HepG2 (cell line): ENCODE measurements around the gene CARMIL1. TPM values are rescaled to one million over a fixed set of nuclear protein-coding genes. Genes with fewer than 3 reads are reported as not detected.

Source experiments
- AGO1 ChIP-seq: fragments of 200-400 bp; formaldehyde crosslinking; IDR thresholded peaks from 2 replicates; pipeline ENCODE4 v1.6.1; 2017; ENCODE audit warnings: mild to moderate bottlenecking, low read depth, low read length, moderate library complexity; ENCODE audit not compliant: poor library complexity, severe bottlenecking
- ASH2L ChIP-seq: fragments of 300-600, 200-600 bp; sonication (generic); IDR thresholded peaks from 2 replicates; pipeline ENCODE4 v1.7.0; 2017; ENCODE audit warnings: low read depth, mild to moderate bottlenecking, moderate library complexity, mixed read lengths, low read length; ENCODE audit not compliant: insufficient read length
- EEA1 ChIP-seq: sonication (generic); formaldehyde crosslinking; IDR thresholded peaks from 2 replicates; pipeline ENCODE4 v1.5.1; 2020; ENCODE audit warnings: mild to moderate bottlenecking, missing genetic modification reagents, borderline replicate concordance
- HHEX ChIP-seq: IDR thresholded peaks from 2 replicates; pipeline ENCODE4 v1.6.1; 2016; ENCODE audit warnings: control low read depth
- IKZF4 ChIP-seq: sonication (generic); formaldehyde crosslinking; IDR thresholded peaks from 2 replicates; pipeline ENCODE4 v1.5.1; 2020; ENCODE audit warnings: borderline replicate concordance, mild to moderate bottlenecking, low read depth, missing genetic modification reagents; ENCODE audit errors: not compliant biosample characterization
- JDP2 ChIP-seq: sonication (generic); formaldehyde crosslinking; IDR thresholded peaks from 2 replicates; pipeline ENCODE4 v1.8.1; 2022; ENCODE audit warnings: missing genetic modification reagents, borderline replicate concordance
- KDM3A ChIP-seq: IDR thresholded peaks from 2 replicates; pipeline ENCODE4 v1.6.1; 2018; ENCODE audit warnings: low read depth, missing compliant biosample characterization
- KLF15 ChIP-seq: sonication (generic); formaldehyde crosslinking; IDR thresholded peaks from 2 replicates; pipeline ENCODE4 v1.8.1; 2023; ENCODE audit warnings: borderline replicate concordance, mild to moderate bottlenecking, inconsistent platforms, missing genetic modification reagents, mixed read lengths
- NCOA2 ChIP-seq: sonication (generic); formaldehyde crosslinking; IDR thresholded peaks from 2 replicates; pipeline ENCODE4 v1.8.0; 2022; ENCODE audit warnings: inconsistent platforms
- PHF5A ChIP-seq: IDR thresholded peaks from one replicate; pipeline ENCODE4 v1.6.1; 2018; ENCODE audit warnings: low read depth, missing genetic modification reagents; ENCODE audit not compliant: unreplicated experiment
- REL ChIP-seq: sonication (generic); formaldehyde crosslinking; conservative IDR thresholded peaks from 2 replicates; pipeline ENCODE4 v1.8.0; 2022; ENCODE audit warnings: mild to moderate bottlenecking, missing genetic modification reagents, moderate library complexity
- SMAD3 ChIP-seq: sonication (generic); formaldehyde crosslinking; IDR thresholded peaks from 2 replicates; pipeline ENCODE4 v1.4.0; 2020; ENCODE audit warnings: missing genetic modification reagents
- TEAD2 ChIP-seq: sonication (generic); formaldehyde crosslinking; IDR thresholded peaks from 2 replicates; pipeline ENCODE4 v1.9.0; 2021; ENCODE audit warnings: missing genetic modification reagents
- TOPORS ChIP-seq: sonication (generic); formaldehyde crosslinking; IDR thresholded peaks from 2 replicates; pipeline ENCODE4 v1.8.0; 2023; ENCODE audit warnings: mild to moderate bottlenecking, missing genetic modification reagents
- ZBTB25 ChIP-seq: IDR thresholded peaks from 2 replicates; pipeline ENCODE4 v1.6.1; 2018; ENCODE audit warnings: missing genetic modification reagents
- ZBTB38 ChIP-seq: sonication (generic); formaldehyde crosslinking; IDR thresholded peaks from 2 replicates; pipeline ENCODE4 v1.5.1; 2020; ENCODE audit warnings: mild to moderate bottlenecking, missing genetic modification reagents
- ZEB1 ChIP-seq: IDR thresholded peaks from 2 replicates; pipeline ENCODE4 v1.6.1; 2012; ENCODE audit warnings: mild to moderate bottlenecking, low read depth, inconsistent platforms; ENCODE audit not compliant: insufficient replicate concordance
- ZFP36L1 ChIP-seq: sonication (generic); formaldehyde crosslinking; IDR thresholded peaks from 2 replicates; pipeline ENCODE4 v1.8.0; 2022; ENCODE audit warnings: mild to moderate bottlenecking, missing genetic modification reagents, moderate library complexity
- ZFY ChIP-seq: sonication (generic); formaldehyde crosslinking; IDR thresholded peaks from 2 replicates; pipeline ENCODE4 v1.4.0; 2020; ENCODE audit warnings: missing genetic modification reagents
- ZNF18 ChIP-seq: sonication (generic); formaldehyde crosslinking; IDR thresholded peaks from 2 replicates; pipeline ENCODE4 v1.8.0; 2022; ENCODE audit warnings: mild to moderate bottlenecking, missing genetic modification reagents; ENCODE audit not compliant: insufficient replicate concordance
- ZNF225 ChIP-seq: sonication (generic); formaldehyde crosslinking; IDR thresholded peaks from 2 replicates; pipeline ENCODE4 v1.4.0; 2020; ENCODE audit warnings: mild to moderate bottlenecking, missing genetic modification reagents
- ZNF326 ChIP-seq: sonication (generic); formaldehyde crosslinking; IDR thresholded peaks from 2 replicates; pipeline ENCODE4 v1.4.0; 2020; ENCODE audit warnings: missing genetic modification reagents, borderline replicate concordance
- ZNF343 ChIP-seq: sonication (generic); formaldehyde crosslinking; IDR thresholded peaks from 2 replicates; pipeline ENCODE4 v1.4.0; 2020; ENCODE audit warnings: mild to moderate bottlenecking, missing genetic modification reagents
- ZNF446 ChIP-seq: sonication (generic); formaldehyde crosslinking; IDR thresholded peaks from 2 replicates; pipeline ENCODE4 v1.5.0; 2020; ENCODE audit warnings: mild to moderate bottlenecking, missing genetic modification reagents
- ZNF460 ChIP-seq: sonication (generic); formaldehyde crosslinking; IDR thresholded peaks from 2 replicates; pipeline ENCODE4 v1.5.1; 2020; ENCODE audit warnings: missing genetic modification reagents, mild to moderate bottlenecking, borderline replicate concordance
- ZNF615 ChIP-seq: sonication (generic); formaldehyde crosslinking; IDR thresholded peaks from 2 replicates; pipeline ENCODE4 v1.5.0; 2020; ENCODE audit warnings: mild to moderate bottlenecking, missing genetic modification reagents, borderline replicate concordance
- ZNF691 ChIP-seq: sonication (generic); formaldehyde crosslinking; IDR thresholded peaks from 2 replicates; pipeline ENCODE4 v1.4.0; 2020; ENCODE audit warnings: missing genetic modification reagents, low read depth, mild to moderate bottlenecking, borderline replicate concordance
- ZNF773 ChIP-seq: sonication (generic); formaldehyde crosslinking; IDR thresholded peaks from 2 replicates; pipeline ENCODE4 v1.4.0; 2020; ENCODE audit warnings: missing genetic modification reagents, borderline replicate concordance
- polyA plus RNA-seq, 8 experiments: library from polyadenylated mRNA; depleted of rRNA in 3 of 8; stranded (reverse) in 7 of 8; unstranded in 1 of 8; fragments of >200 nt; fragmentation: Illumina TruSeq in 4 of 8; extraction: Trizol in 4 of 8; gene quantifications; 2 replicates each; pipeline versions ENCODE4 v1.2.1 to v1.2.3, GENCODE V29; 2011 to 2016; ENCODE audit warnings: low read depth in 4 of 8, missing spikeins in 1 of 8, mixed read lengths in 1 of 8; ENCODE audit not compliant: insufficient read depth in 1 of 8
- total RNA-seq, 5 experiments: library from RNA; depleted of rRNA; stranded (reverse); fragments of >200 nt; fragmentation: Illumina TruSeq; extraction: Trizol; gene quantifications; 2 replicates each; pipeline ENCODE4 v1.2.3, GENCODE V29; 2016; ENCODE audit warnings: low read depth in 1 of 5

The CARMIL1 gene
- total and polyA plus RNA-seq, 2 of the 13 experiments (the other 11 are each of a cell fraction or from before 2014, with no cell fraction given), result 1.8 to 2.6 TPM

GRCh38 chr6:25278914-25279747 is at the start of gene CARMIL1 (continued):
- TF ChIP-seq ZNF691 (CRISPR knock-in tag), result no peak
- TF ChIP-seq PHF5A (CRISPR knock-in tag), result peak; percentile 10
- TF ChIP-seq SMAD3 (CRISPR knock-in tag), result no peak; the same call in 1 of the 2 replicates
- TF ChIP-seq TEAD2 (CRISPR knock-in tag), result no peak
- TF ChIP-seq ZEB1, result no peak
- TF ChIP-seq REL (CRISPR knock-in tag), result no peak
- TF ChIP-seq ZNF18 (CRISPR knock-in tag), result no peak
- TF ChIP-seq ZNF446 (CRISPR knock-in tag), result no peak
- no peak for TF ChIP-seq ZNF225
- TF ChIP-seq TOPORS, result 0 out of 2 replicates have a peak, but pooled peaks have one; percentile 10
- no peak for TF ChIP-seq ZNF343
- TF ChIP-seq ZNF615 (CRISPR knock-in tag), result peak; percentile 56; the same call in 1 of the 2 replicates
- TF ChIP-seq ZBTB25 (CRISPR knock-in tag), result 0 out of 2 replicates have a peak, but pooled peaks have one; percentile 15
- TF ChIP-seq ZFP36L1 (CRISPR knock-in tag), result no peak
- TF ChIP-seq ZNF460 (CRISPR knock-in tag), result no peak
- no peak; the same call in 1 of the 2 replicates for TF ChIP-seq KDM3A
- TF ChIP-seq ZFY (CRISPR knock-in tag), result peak; percentile 63
- no peak for TF ChIP-seq NCOA2 (CRISPR knock-in tag)
- no peak for TF ChIP-seq ZBTB38 (CRISPR knock-in tag)
- TF ChIP-seq ZNF326 (CRISPR knock-in tag), result no peak
- TF ChIP-seq JDP2 (CRISPR knock-in tag), result no peak
- no peak for TF ChIP-seq ZNF773 (CRISPR knock-in tag)
- no peak for TF ChIP-seq HHEX (CRISPR knock-in tag)
- TF ChIP-seq IKZF4 (CRISPR knock-in tag), result no peak
- peak; percentile 47 for TF ChIP-seq ASH2L
- TF ChIP-seq AGO1, result peak; percentile 59
- no peak for TF ChIP-seq KLF15 (CRISPR knock-in tag)
- TF ChIP-seq EEA1, result no peak
